ENCODE measurements around the gene AAK1. TPM values are rescaled to one million over a fixed set of nuclear protein-coding genes. Genes with fewer than 3 reads are reported as not detected.

Gene AAK1
- polyA plus RNA-seq, 3 donors: 9.8 to 18.9 (median 10.8) TPM

GRCh38 chr2:69642709-69643601, 584 bp downstream of the AAK1 start:
- Histone ChIP-seq H3K79me2 (ENCODE audit: insufficient read depth, low read length) (peaks cover 66% of the 10 kb centered on the region), H3K36me3 (replicated peaks in 1 of 2; ENCODE audit: control insufficient read depth in 1 of 2, insufficient read depth in 2 of 2, low read length in 2 of 2) (peaks cover 2 to 10% of the 10 kb centered on the region in 2 donors), H4K20me1 (ENCODE audit: insufficient read depth, low read length) (peaks cover 42% of the 10 kb centered on the region), H2AFZ (ENCODE audit: insufficient read depth, low read depth, low read length, poor library complexity, severe bottlenecking) (peak overlapping the region; percentile 96), H3K4me3 (replicated peaks in 1 of 3; ENCODE audit: low read depth in 2 of 3, low read length in 3 of 3) (peak overlapping the region; percentile 88 to 96 (median 96)), H3K4me1 (ENCODE audit: control insufficient read depth in 1 of 2, insufficient read depth in 2 of 2, low read length in 2 of 2) (peaks cover 46 to 48% of the 10 kb centered on the region in 2 donors), H3K27ac (ENCODE audit: low read depth in 1 of 2, low read length in 2 of 2) (peak overlapping the region; percentile 94 to 96), H3K9me3 (replicated peaks in 1 of 2; ENCODE audit: control insufficient read depth in 1 of 2, insufficient read depth in 1 of 2, low read length in 2 of 2) (no peaks in the 10 kb centered on the region), H3K27me3 (ENCODE audit: control insufficient read depth in 2 of 2, insufficient read depth in 2 of 2, low read length in 2 of 2) (no peaks in the 10 kb centered on the region), H3K9ac (ENCODE audit: insufficient read depth, low read length, poor library complexity, severe bottlenecking) (peak overlapping the region; percentile 95), H3K4me2 (replicated peaks; ENCODE audit: extremely low read depth, low read length, poor library complexity, severe bottlenecking) (peak overlapping the region; percentile 84)
- Mint-ChIP-seq H3K27me3 (ENCODE audit: low read depth in 3 of 3) (peaks cover 0 to 2% (median 0%) of the 10 kb centered on the region in 3 donors), H3K9me3 (no peaks in the 10 kb centered on the region), H3K4me3 (peak overlapping the region; percentile 94 to 95), H3K4me1 (peaks cover 70% of the 10 kb centered on the region), H3K27ac (peak overlapping the region; percentile 90 to 99 (median 97)), H3K36me3 (peaks cover 20 to 21% of the 10 kb centered on the region in 2 donors)
- DNase-seq: peak; percentile 85 to 93 (median 86)
- intact Hi-C loops (cut with micrococcal nuclease): loop anchor here (5.0 to 10.0 kb wide), 2 partner anchors 48 to 81 kb away; no protein-coding TSS in a partner anchor
- WGBS (ENCODE audit: insufficient coverage): under 1% methylated on average over 47 of the region's 58 CpGs
- TF ChIP-seq CTCF (IDR thresholded peaks at IDR 0.05): no peak

DNA sequence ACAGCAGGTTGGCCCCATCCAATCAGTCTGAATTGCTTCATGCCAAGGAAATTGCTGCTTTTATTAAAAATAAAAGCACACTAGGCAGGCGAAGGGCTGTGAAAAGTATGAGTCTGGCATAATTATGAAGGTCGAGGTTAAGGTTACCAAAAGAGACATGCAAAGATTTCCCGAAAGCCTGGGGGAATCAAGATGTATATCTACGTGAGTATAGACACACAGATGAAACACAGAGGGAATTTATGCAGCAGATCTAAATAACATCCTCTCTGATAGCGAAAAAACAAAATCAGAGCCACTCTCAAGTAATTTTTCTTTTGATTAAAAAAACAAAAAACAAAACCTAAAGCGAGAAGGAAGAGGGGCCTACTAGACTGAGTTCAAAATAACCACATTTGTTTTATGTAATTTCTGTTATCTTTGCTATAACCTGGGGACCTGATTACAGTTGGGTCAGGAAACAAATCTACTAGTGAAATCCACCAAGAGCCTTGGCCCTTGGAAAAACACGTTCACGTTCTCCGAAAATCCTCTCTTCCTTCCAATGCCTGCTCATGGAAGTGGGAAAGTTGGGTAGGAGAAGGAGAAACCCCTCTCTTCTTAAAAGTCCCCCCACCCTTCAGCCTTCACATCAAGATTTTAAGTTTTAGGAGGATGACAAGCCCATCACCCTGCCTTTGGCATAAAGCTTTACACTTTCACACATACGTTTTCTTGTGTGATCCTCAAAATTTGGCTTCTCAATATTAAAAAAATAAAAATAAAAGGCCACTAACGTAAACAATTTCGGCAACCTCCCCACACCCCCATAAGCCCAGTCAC, 1.4 kb downstream of the AAK1 start:
- Histone ChIP-seq H3K4me2 (replicated peaks; ENCODE audit: extremely low read depth, low read length, poor library complexity, severe bottlenecking) (peak overlapping the region; percentile 84), H3K27ac (ENCODE audit: low read depth in 1 of 2, low read length in 2 of 2) (peak overlapping the region; percentile 94 to 96), H2AFZ (ENCODE audit: insufficient read depth, low read depth, low read length, poor library complexity, severe bottlenecking) (no peak overlapping the region), H3K27me3 (ENCODE audit: control insufficient read depth in 2 of 2, insufficient read depth in 2 of 2, low read length in 2 of 2) (no peaks in the 10 kb centered on the region), H3K9me3 (replicated peaks in 1 of 2; ENCODE audit: control insufficient read depth in 1 of 2, insufficient read depth in 1 of 2, low read length in 2 of 2) (no peaks in the 10 kb centered on the region), H4K20me1 (ENCODE audit: insufficient read depth, low read length) (peaks cover 51% of the 10 kb centered on the region), H3K79me2 (ENCODE audit: insufficient read depth, low read length) (peaks cover 74% of the 10 kb centered on the region), H3K4me3 (replicated peaks in 1 of 3; ENCODE audit: low read depth in 2 of 3, low read length in 3 of 3) (peak overlapping the region; percentile 88 to 96 (median 96)), H3K36me3 (replicated peaks in 1 of 2; ENCODE audit: control insufficient read depth in 1 of 2, insufficient read depth in 2 of 2, low read length in 2 of 2) (peaks cover 7 to 19% of the 10 kb centered on the region in 2 donors), H3K9ac (ENCODE audit: insufficient read depth, low read length, poor library complexity, severe bottlenecking) (peak overlapping the region; percentile 95), H3K4me1 (ENCODE audit: control insufficient read depth in 1 of 2, insufficient read depth in 2 of 2, low read length in 2 of 2) (peaks cover 44 to 45% of the 10 kb centered on the region in 2 donors)
- H3K9me3 Mint-ChIP-seq: no peaks in the 10 kb centered on the region
- DNase-seq: no peak
- intact Hi-C loops (cut with micrococcal nuclease): loop anchor here (2.0 to 10.0 kb wide), 3 partner anchors 47 to 80 kb away; no protein-coding TSS in a partner anchor
- WGBS (ENCODE audit: insufficient coverage): 60% methylated on average over 1 of the region's 12 CpGs
- peaks cover 0 to 2% (median 0%) of the 10 kb centered on the region in 3 donors for H3K27me3 Mint-ChIP-seq (ENCODE audit: low read depth in 3 of 3)
- peaks cover 29% of the 10 kb centered on the region in 2 donors for H3K36me3 Mint-ChIP-seq
- H3K27ac Mint-ChIP-seq: peak overlapping the region; percentile 90 to 99 (median 97)
- no peak for TF ChIP-seq CTCF (IDR thresholded peaks at IDR 0.05)
- peaks cover 70% of the 10 kb centered on the region for H3K4me1 Mint-ChIP-seq
- H3K4me3 Mint-ChIP-seq: peak overlapping the region; percentile 94 to 95

Measured in CD14-positive monocyte (primary cell).